Adrenal gland (tissue), 12 donors: ENCODE data around the gene TMEM192. TPM values are rescaled to one million over a fixed set of nuclear protein-coding genes. Genes with fewer than 3 reads are reported as not detected.

Source experiments
- DNase-seq, 7 donors: peaks; one replicate each; pipeline ENCODE4 v3.0.0-alpha.2; 2019 to 2020
- H3K27ac ChIP-seq, 5 donors: fragments of 200-600 bp; sonication (generic) in 4 of 5; 1 replicate in 3 of 5; 2 replicates in 2 of 5; pipeline versions ENCODE4 v1.5.1 to v1.8.0; 2016 to 2020; ENCODE audit warnings: mild to moderate bottlenecking in 1 of 5
- H3K27me3 ChIP-seq: fragments of 200-600 bp; 2 replicates; pipeline ENCODE4 v1.8.0; 2021
- H3K36me3 ChIP-seq, 2 donors: fragments of 200-600 bp; replicated peaks in 1 of 2; 1 replicate in 1 of 2; 2 replicates in 1 of 2; pipeline versions ENCODE4 v1.5.1 to v1.8.0; 2018 to 2022
- H3K4me1 ChIP-seq, 2 donors: fragments of 200-600 bp; replicated peaks in 1 of 2; 1 replicate in 1 of 2; 2 replicates in 1 of 2; pipeline versions ENCODE4 v1.5.1 to v1.8.0; 2018 to 2021
- H3K4me3 ChIP-seq, 4 donors: fragments of 200-600 bp; sonication (generic) in 3 of 4; one replicate each; pipeline ENCODE4 v1.5.1; 2016 to 2018
- H3K9me3 ChIP-seq, 3 donors: fragments of 200-600 bp; sonication (generic) in 1 of 3; replicated peaks in 1 of 3; 1 replicate in 2 of 3; 2 replicates in 1 of 3; pipeline versions ENCODE4 v1.5.1 to v1.8.0; 2016 to 2021
- CTCF ChIP-seq, 6 experiments: fragments of 450-650 bp in 4 of 6; fragments of 200-600 bp in 2 of 6; sonication (generic) in 1 of 6; IDR thresholded peaks; 1 replicate in 5 of 6; 2 replicates in 1 of 6; pipeline versions ENCODE4 v1.5.1 to v1.8.0; 2016 to 2021; ENCODE audit warnings: antibody characterized with exemption in 6 of 6, mild to moderate bottlenecking in 2 of 6, moderate library complexity in 1 of 6
- POLR2A ChIP-seq, 2 donors: fragments of 450-650 bp; IDR thresholded peaks; one replicate each; pipeline ENCODE4 v1.6.1; 2017; ENCODE audit warnings: antibody characterized with exemption in 2 of 2, mild to moderate bottlenecking in 2 of 2, moderate library complexity in 1 of 2
- WGBS, 4 donors: extraction: QIAGEN DNeasy Blood & Tissue Kit in 2 of 4; methylation state at CpG; one replicate each; pipeline versions ENCODE4 v1.1.5 to v1.1.7; 2013 to 2017; 5-methylcytosine and 5-hydroxymethylcytosine counted together
- intact Hi-C, 2 donors: fragments of 100-400 bp; cut with DNase I; formaldehyde crosslinking; loops; one replicate each; pipeline versions ENCODE4 v1.14.1 to v1.15.0; 2022 to 2023
- polyA plus RNA-seq, 3 donors: library from polyadenylated mRNA; stranded (reverse); fragments of 200-250 nt in 2 of 3; fragments of 350-450 nt in 1 of 3; fragmentation: Illumina TruSeq in 1 of 3; extraction: RNeasy Lipid Tissue Mini Kit (QIAGEN cat#74804) in 1 of 3; gene quantifications; one replicate each; pipeline ENCODE4 v1.2.3, GENCODE V29; 2013 to 2014
- total RNA-seq, 9 donors: library from RNA; depleted of rRNA in 4 of 9; stranded (reverse); fragments of >200 nt in 4 of 9; fragments of 120-200 nt in 1 of 9; fragmentation: NEBNext Ultra II Directional in 1 of 9; extraction: Animal tissue kit (Norgen Biotek cat#: 25700) in 1 of 9; gene quantifications; one replicate each; pipeline versions ENCODE4 v1.1.0 to v1.2.4, GENCODE V29; 2013 to 2023
- donor health status: healthy with polysubstance abuse.
- donor health status: Bipolar disorder and iron deficiency.
- donor health status: DM: yes; HTN: yes; CAD: no.
- donor health status: DM: no; HTN: no; CAD: no.
- donor health status: DM: no; HTN: no; CAD: no.
- donor health status: DM: yes; HTN: yes; CAD: no.

The TMEM192 gene
- total and polyA plus RNA-seq, 12 donors, result 4.3 to 36.6 (median 22.1) TPM

GRCh38 chr4:165058666-165059065, 54.0 kb downstream of the TMEM192 start:
- TF ChIP-seq CTCF (IDR thresholded peaks at IDR 0.05), result no peak
- TF ChIP-seq POLR2A (IDR thresholded peaks at IDR 0.05), result no peak
- DNase-seq, result no peak
- no peak overlapping the region for H3K4me3 ChIP-seq
- no peaks in the 10 kb centered on the region for H3K27me3 ChIP-seq
- no peaks in the 10 kb centered on the region for H3K4me1 ChIP-seq
- intact Hi-C loops, result no loop called here
- 43 to 66% (median 52%) methylated on average over 2 of the region's 2 CpGs; no CpG with 5 or more reads in 1 of the 4 donors for whole genome bisulfite sequencing, 4 donors
- no peaks in the 10 kb centered on the region for H3K9me3 ChIP-seq
- H3K27ac ChIP-seq, result no peak overlapping the region
- no peaks in the 10 kb centered on the region for H3K36me3 ChIP-seq

GRCh38 chr4:165055601-165056000, 57.1 kb downstream of the TMEM192 start:
- WGBS, 4 donors, result 83 to 90% (median 86%) methylated on average over 9 of the region's 9 CpGs
- H3K4me1 ChIP-seq, result no peaks in the 10 kb centered on the region
- intact Hi-C loops, result no loop called here
- H3K27ac ChIP-seq, result no peak overlapping the region
- H3K9me3 ChIP-seq, result no peaks in the 10 kb centered on the region
- no peak for DNase-seq
- no peak for TF ChIP-seq CTCF (IDR thresholded peaks at IDR 0.05)
- no peak for TF ChIP-seq POLR2A (IDR thresholded peaks at IDR 0.05)
- H3K36me3 ChIP-seq, result no peaks in the 10 kb centered on the region
- H3K27me3 ChIP-seq, result no peaks in the 10 kb centered on the region
- no peak overlapping the region for H3K4me3 ChIP-seq

DNA sequence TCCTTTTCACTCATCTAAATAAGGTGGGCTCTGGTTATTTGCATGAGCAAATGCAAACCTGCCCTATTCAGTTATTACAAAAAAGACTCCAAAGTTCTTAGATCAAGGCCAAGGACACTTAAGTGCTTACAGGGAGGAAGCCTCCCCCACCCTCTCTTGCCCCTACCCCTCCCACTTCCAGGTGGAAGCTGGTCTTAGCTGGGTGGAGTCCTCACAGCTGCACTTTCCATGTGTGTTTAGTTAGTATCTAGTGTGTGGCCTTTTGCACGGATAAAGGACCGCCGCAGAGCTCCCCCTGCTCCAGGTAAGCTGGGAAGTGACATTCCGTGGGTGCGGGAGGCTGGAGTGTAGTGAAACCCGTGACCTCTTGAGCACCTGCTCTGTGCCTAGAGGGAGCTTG, 59.0 kb downstream of the TMEM192 start, which contains the start of gene TRIM75:
TRIM75 (plus strand) TSS at position 222 of the 400 bp plus-strand sequence. CDS start 5,282 bp downstream, outside the sequence.
- Histone ChIP-seq H3K4me1 (no peaks in the 10 kb centered on the region), H3K27ac (no peak within 1 kb of the TSS), H3K27me3 (no peaks in the 10 kb centered on the region), H3K36me3 (no peaks in the 10 kb centered on the region), H3K4me3 (no peak within 1 kb of the TSS), H3K9me3 (no peaks in the 10 kb centered on the region)
- WGBS, 4 donors, result 73 to 90% (median 81%) methylated on average over 6 of the region's 6 CpGs
- DNase-seq, result no peak
- intact Hi-C loops, result no loop called here
- TF ChIP-seq CTCF (IDR thresholded peaks at IDR 0.05), result no peak

DNA sequence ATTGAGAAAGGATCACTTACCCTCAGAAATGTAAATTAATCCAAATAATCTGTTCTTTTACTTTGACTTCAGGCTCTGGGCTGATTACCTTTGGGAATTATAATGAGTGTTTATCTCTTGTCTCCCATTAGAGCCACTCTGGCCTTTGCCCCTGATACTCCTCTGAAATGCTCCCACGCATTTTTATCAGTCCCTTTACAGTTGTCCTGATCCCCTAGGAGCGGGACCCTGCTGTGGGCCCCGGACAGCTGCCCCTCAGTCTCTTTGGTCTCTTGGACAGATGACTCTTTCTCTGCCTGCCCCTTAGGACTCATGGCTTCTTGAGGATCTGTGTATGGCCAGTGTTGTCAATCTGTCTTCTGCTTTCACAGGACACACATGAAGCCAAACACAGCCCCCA, 60.0 kb downstream of the TMEM192 start:
- intact Hi-C loops, result no loop called here
- Histone ChIP-seq H3K9me3 (no peaks in the 10 kb centered on the region), H3K4me1 (no peaks in the 10 kb centered on the region), H3K4me3 (no peak overlapping the region), H3K36me3 (no peaks in the 10 kb centered on the region), H3K27me3 (no peaks in the 10 kb centered on the region), H3K27ac (no peak overlapping the region)
- DNase-seq, result no peak
- TF ChIP-seq CTCF (IDR thresholded peaks at IDR 0.05), result no peak
- no peak for TF ChIP-seq POLR2A (IDR thresholded peaks at IDR 0.05)
- 60 to 77% (median 64%) methylated on average over 3 of the region's 3 CpGs for WGBS, 4 donors
